Measurements from ENCODE around the gene RIN1.

- no peak for TF ChIP-seq POLR2AphosphoS5 (IDR thresholded peaks at IDR 0.05; ENCODE audit: insufficient read depth in 1 of 2, low read depth in 1 of 2)
- no peak for TF ChIP-seq POLR2A (IDR thresholded peaks at IDR 0.05)
- TF ChIP-seq CTCF (IDR thresholded peaks at IDR 0.05), result no peak
These were observed 3.7 kb upstream of the RIN1 start for GRCh38 chr11:66339686-66340483.
